Activated CD4-positive, CD25-positive, alpha-beta regulatory T cell treated with anti-CD3 and anti-CD28 coated beads, Interleukin-2, amount 50 U/mL, for 72 hours (primary cell): Measurements from ENCODE around the gene KRTAP5-1.

Source experiments
- DNase-seq: peaks from one replicate; pipeline ENCODE4 v3.0.0; 2021

Gene KRTAP5-1

DNA sequence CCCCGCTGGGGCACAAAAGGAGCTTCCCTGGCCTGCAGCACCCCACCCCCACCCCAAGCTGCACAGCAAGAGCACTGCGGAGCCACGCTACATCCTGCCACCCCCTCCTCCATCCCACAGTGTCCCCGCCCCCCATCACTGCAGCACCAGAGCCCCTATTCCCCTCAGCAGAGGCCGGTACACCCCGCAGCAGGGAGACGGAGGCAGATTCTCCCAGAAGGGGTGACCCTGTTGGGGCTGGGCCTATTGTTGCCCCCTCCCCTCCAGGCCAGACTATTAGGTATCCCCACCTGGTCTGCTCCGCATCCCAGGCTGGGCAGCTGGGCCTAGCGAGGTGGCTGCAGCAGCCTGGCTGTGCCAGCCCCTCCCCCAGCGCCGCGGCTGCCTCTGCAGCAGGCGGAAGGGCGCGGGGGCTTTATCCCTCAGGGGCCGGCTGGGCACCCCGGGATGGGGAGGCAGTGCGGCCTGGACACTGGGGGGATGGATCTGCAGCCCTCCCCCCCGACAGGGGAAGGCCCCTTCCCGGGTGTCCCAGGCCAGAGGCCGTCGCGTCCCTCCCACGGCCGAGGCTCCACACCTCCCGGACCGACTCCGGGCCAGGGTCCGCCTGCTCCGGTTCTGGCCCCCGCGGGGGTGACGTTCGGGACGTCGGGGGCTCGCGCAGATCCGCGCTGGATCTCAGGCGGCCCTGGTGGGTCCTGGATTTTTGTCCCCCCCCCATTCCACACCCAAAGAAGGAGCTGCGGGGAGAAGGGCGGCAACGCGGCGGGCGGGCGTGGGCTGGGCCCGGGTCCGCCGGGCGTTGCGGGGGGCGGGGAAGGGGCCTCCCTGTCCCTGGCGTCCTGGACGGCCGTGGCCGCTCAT, 14.0 kb downstream of the KRTAP5-1 start:
- DNase-seq: no peak

DNA sequence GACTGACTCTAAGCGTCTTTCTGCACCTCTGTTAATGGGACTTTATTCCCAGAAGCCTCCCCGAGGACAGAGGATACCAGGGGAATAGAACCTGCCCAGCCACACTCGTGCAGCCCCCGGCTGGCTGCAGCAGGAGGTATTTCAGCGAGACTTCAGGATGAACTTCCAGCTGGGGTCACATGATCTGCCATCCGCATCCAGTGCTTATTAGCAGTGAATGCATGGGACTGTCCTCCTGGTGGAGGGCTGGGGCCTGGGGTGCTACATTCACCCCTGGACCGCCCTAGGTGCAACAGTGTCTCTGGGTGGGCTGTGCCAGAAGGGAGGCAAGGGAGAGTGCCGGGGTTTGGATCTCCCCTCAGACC, 14.6 kb downstream of the KRTAP5-1 start:
- DNase-seq: no peak

DNA sequence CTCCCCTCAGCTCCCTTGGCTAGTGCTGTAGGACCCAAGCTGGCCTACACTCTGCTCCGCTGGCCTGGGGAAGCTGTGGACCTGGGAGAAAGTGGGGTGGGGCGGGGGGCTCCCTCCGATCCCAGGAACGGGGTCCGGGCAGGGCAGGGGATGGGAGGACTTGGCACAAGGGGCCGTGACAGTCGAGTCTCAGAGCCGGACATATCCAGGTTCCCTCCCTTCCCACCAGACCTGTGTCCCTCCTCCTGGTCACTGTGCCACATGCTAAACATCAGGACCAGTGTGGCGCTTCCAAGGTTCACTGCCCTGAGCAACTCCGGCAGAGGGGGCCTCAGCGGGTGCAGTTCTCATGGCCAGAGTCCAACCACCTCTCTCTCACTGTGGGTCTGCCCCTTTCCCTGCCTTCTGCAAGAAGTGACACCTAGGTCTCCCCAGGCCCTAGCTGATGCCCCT, 15.1 kb downstream of the KRTAP5-1 start:
- no peak for DNase-seq

DNA sequence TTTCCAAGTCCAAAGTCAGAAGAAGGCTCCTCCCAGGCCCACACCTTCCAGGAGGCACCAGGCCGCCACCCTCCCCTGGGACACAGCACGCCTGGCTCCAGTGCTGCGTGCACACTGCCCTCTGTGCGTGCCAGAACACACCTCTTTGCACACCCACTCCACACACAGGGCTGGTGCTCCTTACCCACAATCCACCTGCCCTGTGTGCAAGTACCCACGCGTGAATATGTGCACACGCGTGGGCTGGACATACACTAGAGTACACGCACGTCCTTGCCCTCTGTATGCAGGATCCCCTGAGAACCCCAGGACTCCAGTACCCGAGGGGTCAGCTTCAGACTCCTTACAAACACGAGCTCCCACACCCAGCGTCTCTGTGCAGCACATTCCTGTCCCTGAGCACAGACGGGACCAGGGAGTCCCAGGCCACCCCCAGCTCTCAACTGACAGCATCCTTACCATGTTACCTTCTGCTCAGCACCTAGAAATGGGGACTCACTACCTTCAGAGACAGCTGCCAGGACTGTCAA, 15.8 kb downstream of the KRTAP5-1 start:
- DNase-seq: no peak

DNA sequence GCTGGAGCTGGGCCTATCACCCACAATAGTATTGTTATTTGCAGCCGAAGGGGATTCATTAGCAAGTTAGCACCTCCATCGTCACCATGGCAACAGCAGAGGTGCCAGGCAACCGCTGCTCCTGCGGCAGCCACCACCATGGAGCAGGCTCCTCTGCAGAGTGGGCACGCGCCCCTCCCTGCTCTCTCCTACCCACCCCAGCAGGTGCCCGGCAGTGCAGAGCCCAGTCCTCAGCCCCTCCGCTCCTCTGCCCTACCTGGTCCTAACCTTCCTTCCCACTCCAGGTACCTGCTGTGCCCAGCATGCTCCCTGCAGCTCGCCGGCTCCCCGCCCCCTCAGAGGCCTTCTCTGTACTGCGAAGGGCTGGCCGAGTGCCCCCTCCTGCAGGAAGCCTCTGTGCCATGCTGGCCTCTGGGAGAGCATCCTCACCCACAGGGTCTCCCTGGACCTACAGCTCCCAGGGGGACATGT, 16.6 kb downstream of the KRTAP5-1 start:
- DNase-seq: no peak

DNA sequence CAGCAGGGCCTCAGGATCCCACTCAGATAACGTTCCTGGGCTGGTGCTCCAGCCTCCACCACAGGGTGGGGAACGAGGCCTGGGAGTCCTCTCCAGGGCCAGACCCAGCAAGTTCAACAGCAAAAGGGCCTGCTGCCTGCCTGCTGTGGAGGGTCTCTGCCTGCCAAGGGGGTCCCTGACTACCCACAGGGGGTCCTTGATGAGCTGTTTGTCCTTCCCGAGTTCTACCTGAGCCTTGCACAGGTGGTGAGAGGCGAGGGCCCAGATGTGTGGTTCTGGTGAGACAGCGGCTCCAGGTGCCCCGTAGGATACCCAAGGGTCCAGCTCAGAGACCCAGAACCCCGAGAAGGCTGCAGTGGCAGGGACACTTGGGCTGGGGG, 17.4 kb downstream of the KRTAP5-1 start:
- no peak for DNase-seq

DNA sequence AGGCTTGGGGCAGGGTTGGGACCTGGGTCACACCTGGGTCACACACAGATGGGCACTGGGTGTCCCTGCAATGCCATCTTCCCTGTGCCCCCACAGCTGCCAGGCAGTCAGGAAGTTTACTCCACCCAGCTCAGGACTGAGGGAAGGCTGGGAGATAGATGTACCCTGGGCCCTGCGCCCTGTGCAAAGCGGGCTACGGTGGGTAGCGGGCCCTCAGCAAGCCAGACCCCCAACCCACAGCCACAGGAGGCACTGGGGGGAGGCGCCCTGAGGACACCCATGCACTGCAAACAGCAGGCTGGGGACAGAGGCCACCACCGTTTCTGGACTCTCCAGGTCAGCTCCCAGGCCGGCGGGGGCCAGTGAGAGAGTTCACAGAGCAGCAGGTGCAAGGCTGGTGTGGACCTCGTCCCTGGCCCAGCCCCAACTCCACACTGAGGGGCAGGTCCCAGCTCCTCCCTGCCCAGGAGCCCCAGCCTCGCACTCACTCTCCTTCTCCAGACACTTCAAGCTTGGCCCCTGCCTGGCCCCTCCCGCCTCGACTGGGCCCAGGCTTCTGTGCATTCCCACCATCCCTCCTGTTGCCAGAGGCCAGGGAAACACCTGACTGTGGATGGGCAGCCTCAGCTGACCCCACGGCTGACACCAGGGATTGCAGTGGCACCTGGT, 17.9 kb downstream of the KRTAP5-1 start:
- DNase-seq: no peak

DNA sequence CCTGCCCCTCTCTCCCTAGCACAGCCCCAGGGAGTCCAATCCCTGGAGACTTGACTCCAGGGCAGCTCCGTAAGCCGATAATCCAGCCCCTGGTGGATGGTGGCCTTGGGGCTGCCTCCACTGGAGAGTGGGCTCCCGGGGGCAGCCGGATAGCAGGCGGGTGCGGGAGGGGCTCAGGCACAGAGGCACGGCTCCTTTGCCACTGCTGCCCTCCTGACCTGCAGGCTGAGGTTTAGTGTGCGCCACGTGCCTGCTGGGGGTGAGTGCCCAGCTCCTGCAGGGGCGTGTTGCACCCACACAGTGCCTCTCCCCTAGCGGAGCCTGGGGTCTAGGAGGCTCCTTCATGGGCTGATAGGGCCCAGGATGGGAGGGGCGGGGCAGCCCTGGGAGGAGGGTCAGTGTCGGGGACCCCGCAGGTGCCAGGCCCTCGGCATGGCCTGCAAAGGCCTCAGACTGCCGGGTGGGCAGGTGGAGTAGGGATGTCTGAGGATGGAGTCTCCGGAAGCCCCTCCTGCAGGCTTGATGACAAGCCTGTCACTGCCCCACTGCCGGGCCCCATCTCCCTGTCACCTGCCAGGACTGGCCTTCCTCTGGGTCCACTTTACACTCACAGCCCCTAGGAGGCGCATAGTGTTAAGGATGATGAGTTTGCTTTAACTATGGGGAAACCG, 18.6 kb downstream of the KRTAP5-1 start:
- DNase-seq: no peak

DNA sequence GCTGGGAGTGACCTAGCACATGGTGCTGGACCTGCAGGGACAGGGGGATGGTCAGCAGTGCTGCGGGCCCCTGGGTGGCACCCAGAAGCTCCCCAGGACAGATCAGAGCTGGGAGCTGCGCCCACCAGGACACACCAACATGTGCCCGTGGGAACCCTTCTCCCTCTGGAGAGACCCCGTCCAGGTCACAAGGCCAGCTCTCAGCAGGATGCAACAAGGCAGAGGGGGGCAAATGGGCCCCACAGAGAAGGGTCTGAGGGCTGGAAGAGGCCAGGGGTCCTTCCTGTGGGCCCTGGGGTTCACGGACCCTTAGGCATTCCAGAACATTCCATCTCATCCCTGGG, 19.2 kb downstream of the KRTAP5-1 start:
- no peak for DNase-seq

DNA sequence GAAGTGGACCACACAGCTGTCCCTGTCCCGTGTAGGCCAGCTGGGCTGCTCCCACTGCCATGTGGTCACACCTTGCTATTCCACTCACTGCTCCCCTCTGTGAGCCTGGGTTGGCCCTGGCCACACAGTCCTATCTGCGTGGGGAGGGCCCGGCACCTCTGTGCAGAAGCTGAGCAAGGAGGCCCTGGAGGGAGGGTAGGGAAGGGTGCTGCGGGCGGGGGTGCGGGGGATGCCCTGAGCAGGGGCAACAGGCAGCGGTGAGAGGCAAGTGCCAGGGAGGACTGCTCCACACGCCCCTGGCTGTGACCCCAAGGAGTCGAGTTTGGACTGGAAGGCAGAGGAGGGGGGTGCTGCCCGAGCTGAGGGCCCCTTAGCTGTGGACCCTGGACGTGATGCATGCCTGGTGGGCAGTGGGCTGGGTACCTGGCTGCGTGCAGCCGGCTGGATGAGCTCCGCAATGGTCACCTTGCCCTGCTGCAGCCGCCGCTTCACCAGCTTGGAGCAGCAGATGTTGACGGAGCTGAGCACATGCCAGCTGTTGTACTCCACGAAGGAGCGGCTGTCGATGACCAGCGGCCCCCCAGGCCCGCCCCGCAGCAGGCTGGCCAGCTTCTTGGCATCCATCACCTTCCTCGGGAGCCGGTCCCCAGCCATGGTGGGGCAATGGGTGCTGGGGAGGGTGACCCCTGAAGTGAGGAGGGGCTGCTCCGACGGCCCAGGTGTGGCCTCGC, 19.7 kb downstream of the KRTAP5-1 start:
- DNase-seq: no peak

DNA sequence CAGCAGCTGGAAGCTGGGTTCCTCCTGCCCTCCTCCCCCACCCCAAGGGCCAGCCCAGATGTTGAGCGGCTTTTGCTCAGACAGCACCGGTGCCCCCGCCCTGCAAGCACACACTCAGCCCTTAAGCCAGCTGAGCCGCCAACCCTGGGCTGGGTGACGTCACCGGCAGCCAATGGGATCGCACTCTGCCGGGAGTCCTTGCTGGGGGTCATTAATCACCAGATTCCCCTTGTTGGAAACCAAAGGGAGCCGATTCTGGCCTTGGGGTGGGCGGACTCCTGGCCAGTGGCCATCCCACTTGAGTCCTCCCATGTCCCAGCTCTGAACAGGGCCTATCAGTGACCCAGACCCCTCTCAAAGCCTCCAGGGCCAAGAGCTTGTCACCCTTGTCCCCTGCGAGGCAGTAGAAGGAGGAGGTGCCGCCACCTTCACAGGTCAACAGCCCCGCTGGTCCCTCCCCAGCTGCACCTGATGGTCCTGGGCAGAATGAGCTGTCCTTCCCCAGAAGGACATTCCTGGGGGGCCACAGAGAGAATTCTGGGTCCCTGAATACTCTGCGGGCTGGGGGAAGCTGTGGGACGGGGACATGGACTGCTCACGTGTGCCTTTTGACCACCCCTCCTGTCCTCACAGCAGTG, 20.4 kb downstream of the KRTAP5-1 start:
- DNase-seq: no peak

DNA sequence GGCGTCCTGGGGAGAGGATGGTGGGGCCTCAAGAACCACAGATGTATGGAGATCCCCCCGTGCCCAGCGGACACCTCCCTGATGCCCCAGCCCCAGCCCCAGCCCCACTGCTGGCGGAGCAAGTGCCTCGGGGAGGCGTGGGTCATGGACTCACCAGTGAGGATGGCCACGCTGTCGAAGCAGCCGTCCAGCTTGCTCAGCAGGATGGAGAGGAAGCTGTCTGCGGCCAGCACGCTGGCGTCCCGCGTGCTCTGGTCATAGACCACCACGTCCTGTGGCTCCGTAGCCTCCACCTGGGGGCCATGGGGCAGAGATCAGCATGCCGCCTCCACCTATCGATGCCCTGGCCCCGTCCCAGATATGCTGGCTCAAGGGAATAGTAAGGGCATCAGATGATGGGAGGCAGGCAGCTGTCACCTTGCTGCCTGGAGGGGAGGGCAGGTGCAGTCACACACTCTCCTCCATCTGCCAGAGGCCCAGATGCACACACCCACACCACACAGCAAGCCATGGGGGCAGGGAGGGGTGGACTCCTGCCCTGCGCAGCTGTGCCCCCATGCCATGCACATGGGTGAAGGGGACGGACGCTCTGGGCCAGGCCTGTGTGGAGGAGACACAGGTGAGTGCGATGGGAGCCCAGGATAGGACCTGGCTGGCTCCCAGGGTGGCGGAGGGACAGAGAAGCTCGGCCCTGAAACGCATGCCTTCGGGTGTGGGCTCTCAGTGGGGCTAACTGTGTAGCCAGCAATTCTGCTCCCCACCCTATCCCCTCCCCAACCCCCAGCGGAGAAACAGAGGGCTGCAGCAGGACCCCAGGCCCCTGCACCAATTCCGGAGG, 21.2 kb downstream of the KRTAP5-1 start:
- DNase-seq: no peak

DNA sequence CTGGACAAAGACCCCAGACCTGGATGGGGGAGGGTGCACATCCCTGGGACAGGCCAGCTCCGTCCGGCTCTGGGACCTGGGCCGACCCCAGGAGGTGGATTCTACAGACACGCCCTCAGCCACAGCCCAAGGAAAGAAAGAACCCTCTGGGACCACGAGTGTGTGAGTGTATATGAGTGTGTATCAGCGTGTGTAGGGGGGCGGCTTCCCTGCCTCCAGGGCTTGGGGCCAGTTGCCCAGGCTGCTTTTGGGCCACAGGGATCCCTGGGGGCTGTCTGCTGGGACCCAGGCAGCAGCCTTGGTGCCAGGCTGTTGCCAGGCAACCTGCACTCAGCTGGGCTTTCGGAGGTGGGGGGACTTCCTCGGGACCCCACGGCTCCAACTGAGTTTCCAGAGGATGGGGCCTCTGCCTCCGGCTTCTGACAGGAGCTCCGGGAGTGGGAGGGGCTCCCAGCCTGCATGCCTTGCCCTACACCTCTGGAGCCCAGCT, 21.9 kb downstream of the KRTAP5-1 start:
- DNase-seq: no peak

DNA sequence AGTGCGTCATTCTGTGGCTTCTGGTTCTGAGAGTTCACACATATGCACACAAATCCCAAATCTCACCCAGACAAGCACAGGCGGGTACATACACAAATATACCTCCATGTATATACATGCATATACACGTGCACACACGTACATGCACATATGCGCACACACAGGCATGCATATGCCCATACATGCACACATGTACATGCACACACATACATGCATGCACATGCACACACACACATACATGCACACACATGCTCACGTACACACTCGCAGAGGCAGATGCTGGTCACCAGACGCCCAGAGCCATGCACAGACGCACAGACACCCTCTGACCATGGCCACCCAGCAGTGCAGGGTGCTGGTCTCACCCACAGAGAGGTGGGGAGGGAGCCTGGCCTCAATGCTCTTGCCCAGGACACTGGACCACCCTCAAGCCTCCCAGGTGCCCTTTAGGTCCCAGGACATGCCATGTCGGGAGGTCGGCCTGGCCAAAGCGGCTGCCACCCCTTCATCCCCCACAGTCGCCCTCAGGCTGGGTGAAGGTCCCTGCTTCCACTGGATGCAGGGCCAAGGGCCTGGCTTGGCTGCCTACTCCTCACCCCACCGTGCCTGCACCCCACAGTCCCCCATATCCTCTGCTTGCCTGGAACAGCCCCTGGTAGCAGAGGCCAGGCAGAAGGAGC, 22.5 kb downstream of the KRTAP5-1 start:
- no peak for DNase-seq

DNA sequence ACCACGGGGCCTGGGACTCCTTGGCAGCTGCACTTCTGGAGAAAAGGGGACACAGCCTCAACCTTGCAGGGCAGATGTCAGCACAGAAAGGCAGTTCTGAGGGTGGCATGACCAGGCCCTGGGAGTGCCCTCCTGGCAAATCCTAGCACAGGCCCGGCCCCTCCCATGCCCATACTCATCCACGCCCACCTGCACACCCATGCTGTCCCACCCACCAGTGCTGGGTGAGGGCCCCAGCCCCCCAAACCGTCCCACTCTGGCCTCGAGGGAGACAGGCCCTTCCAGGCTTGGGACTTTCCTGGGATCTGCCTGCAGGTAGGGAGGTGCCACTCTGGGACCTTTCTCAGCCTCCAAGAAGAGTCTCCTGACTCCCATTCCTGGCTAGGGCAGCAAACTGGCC, 23.1 kb downstream of the KRTAP5-1 start:
- DNase-seq: no peak

DNA sequence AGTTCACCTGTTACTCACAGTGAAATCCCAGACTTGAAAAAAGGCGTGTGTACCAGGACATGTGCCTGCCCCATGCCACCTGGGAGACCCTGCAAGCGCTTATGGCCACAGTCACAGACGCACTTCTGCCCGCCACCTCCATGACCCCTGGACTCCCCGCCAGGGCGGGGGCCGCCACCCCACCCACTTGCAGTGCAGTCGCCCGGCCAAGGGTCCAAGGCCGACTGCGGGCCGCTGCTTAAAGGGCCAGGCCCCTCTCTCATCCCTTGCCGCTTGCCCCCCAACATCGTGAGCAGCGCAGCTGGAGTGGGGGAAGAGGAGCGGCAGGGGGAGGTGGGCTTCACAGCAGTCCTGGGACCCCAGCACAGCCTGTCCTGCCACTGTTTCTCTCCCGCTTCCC, 23.8 kb downstream of the KRTAP5-1 start:
- DNase-seq: no peak

DNA sequence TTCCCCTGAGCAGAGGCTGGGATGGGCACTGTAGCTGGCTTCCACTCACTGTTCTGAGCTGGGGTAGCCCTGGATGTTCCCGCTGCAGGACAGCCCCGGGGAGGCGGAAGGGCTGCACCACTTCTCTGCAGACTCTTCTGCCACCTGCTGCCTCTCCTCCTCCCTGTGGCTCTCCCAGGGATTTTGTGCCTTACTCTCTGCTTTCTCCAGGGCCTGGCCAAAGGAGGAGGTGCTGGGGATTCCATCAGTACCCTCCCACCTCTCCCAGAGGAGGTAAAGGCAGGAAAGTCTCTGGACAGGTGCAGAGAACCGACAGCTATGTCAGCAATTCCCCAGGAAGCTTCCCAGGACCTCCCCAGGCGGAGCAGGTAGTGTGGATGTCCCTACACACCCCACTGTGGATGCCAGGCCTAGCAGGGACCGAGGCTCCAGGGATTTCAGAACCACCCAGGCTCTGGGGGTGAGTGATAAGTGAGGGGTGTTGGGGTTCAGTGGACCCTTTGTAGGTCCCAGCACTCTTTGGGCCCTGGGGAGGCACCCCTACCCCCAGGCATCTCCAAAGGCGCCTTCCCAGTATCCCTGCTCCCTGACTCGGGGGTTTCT, 24.3 kb downstream of the KRTAP5-1 start:
- DNase-seq: no peak

DNA sequence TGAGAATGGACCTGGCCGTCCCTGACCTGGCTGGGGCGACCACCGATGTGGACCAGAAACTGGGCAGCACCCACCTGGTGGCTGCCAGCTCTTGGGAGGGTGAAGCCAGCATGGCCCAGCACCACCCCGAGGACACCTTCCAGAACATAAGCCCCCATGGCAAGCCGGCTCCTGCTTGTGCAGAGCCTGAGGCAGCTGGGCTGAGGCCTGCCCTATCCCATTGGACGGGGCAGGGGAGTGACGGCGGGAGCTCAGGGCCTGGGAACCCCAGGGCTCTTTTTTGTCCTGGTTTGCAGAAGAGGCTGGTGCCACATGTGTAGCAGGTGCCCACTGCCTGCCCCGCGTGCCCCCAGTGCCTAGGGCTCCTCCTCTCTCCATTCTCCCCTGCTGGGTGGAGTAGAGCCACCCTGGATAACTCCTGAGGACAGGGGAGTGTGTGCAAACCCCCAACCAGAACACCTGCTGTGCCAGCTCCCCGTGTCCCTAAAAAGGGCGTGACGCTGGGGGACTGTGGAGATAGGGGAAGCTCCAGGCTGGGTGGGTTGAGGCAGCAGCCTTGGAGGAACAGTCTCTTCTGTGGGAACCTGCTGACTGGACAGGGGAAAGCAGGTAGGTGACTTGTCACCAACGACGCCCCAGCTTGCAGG, 25.0 kb downstream of the KRTAP5-1 start:
- no peak for DNase-seq

DNA sequence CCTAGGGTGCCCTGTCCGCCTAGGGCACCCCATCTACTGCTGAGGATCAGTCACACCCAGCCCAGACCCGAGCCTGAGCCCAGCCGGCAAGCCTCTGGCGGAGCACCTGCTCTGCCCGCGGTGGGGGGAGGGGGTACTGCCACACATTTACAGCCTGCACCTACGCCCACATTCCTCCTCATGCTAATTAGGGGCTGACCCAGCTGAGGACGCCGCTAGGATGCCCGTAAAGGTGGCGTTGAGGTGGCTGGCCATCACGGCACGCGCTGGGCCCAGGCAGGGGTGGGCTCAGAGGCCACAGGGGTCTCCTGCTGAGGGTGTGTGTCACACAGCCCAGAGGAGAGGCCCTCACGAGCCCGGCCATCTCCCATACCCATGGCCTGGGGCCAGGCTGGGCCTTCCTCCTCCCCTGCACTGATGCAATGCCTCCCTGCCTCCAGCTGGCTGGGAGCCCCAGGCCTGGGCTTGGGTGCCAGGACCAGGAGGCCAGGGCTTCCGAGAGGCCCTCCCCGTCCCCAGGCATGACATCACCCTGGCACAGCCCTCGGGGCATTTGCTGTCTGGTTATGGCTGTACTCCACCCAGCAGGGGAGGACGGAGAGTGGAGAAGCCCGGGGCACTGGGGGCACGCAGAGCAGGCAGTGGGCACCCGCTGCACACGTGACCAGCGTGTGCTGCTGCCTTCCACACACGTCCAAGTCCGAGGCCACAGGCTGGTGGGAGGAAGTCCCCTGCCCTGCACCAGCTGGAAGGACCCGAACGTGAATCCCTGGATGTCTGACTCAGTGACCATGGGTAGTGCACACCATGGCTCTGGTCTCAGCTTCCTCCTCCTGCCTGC, 25.8 kb downstream of the KRTAP5-1 start:
- DNase-seq: no peak
